Measurements from ENCODE around the gene MDP1.

GRCh38 chr14:24243336-24243836 lies 27.5 kb upstream of the MDP1 start:
- no peak for TF ChIP-seq POLR2A (IDR thresholded peaks at IDR 0.05; ENCODE audit: low read depth, low read length)
- no peak for TF ChIP-seq TAF1 (IDR thresholded peaks at IDR 0.05; ENCODE audit: low read depth, low read length)
